ENCODE measurements around the gene RPL41.
"Not testable (repeated sequence)": the region's sequence is repeated elsewhere in the genome, so short reads cannot be mapped to it uniquely, and the experiment has no call there.

The RPL41 gene

DNA sequence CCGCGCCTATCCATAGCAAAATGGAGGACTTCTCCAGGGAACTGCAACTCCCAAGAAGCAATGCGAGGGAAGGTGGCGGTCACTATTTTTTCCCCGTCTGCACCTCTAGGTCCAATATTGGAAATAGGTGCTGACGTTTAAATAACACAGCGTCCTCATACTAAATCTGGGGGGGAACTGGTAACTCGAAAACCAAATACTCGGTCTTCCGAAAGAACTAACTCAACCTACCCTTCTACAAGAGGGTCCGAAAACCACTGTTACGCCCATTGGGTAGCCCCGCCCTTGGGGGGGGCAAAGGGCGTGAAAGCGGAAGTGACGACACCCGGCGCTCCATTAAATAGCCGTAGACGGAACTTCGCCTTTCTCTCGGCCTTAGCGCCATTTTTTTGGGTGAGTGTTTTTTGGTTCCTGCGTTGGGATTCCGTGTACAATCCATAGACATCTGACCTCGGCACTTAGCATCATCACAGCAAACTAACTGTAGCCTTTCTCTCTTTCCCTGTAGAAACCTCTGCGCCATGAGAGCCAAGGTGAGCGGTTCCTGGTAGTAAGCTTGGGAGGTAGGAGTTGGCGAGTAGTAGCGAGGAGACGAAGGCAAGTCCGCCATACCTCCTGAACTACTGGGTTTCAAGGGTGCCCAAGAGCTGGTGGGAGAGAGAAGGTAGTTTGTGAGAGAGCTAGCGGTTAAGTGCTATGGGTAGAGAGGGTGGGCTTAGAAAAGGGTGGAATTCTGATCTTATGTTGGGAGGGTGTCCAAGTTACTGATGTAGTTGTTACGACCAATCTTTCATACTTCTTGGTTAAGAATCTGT, at the start of gene RPL41:
Gene RPL41 (plus strand): TSS at position 367 of the 815 bp plus-strand sequence.
- DNase-seq = peak; percentile 73

DNA sequence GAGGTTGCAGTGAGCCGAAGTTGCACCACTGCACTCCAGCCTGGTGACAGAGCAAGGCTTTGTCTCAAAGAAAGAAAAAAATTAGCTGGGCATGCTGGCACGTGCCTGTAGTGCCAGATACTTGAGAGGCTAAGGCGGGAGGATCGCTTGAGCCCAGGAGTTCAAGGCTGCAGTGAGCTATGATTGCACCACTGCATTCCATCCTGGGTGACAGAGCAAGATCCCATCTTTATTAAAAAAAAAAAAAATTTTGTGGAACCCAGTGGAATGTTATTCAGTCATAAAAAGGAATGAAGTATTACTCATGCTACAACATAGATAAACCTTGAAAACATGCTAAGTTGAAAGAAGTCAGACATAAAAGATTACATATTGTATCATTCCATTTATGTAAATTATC, 44.8 kb upstream of the RPL41 start:
- no peak for DNase-seq

DNA sequence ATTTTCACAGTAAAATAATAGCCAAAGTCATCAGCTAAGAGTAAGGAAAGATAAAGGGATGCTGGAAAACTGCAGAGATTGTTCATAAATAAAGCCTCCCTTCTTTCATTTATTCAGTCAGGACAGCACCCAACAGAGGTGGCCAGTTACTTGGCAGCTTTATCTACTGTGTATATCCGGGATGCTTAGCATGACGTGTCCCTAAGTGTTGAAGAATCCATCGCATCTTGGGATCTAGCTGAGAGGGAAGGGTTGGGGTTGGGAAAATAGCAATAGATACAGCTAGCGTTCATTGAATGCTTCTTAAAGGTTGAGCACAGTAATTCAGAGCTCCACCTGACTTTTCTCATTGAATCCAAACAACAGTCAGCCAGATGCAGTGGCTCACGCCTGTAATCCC, 42.0 kb upstream of the RPL41 start:
- no peak for DNase-seq

DNA sequence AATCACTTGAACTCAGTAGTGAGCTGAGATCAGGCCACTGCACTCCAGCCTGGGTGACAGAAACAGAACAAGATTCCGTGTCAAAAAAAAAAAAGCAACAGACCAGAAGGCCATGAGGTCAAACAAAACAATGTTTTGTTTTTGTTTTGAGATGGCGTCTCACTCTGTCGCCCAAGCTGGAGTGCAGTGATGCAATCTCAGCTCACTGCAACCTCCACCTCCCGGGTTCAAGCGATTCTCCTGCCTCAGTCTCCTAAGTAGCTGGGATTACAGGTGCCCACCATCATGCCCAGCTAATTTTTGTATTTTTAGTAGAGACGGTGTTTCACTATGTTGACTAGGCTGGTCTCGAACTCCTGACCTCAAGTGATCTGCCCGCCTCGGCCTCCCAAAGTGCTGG, 38.5 kb upstream of the RPL41 start:
- DNase-seq = not testable (repeated sequence)

DNA sequence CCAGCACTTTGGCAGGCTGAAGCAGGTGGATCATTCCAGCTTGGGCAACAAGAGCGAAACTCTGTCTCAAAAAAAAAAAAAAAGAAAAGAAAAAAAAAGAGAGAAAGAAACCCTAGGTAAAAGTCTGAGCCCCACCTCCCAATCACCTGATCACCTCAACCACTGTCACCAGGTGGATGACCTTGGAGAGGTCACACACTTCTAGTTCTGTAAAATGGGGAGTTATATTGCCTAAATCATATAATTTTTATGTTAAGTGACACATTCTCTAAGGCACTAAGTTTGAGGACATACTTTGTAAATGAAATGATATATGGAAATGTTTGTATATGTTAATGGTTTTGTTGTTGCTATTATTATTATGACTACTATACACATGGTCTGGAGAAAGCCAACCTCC, 38.0 kb upstream of the RPL41 start:
- no peak for DNase-seq

DNA sequence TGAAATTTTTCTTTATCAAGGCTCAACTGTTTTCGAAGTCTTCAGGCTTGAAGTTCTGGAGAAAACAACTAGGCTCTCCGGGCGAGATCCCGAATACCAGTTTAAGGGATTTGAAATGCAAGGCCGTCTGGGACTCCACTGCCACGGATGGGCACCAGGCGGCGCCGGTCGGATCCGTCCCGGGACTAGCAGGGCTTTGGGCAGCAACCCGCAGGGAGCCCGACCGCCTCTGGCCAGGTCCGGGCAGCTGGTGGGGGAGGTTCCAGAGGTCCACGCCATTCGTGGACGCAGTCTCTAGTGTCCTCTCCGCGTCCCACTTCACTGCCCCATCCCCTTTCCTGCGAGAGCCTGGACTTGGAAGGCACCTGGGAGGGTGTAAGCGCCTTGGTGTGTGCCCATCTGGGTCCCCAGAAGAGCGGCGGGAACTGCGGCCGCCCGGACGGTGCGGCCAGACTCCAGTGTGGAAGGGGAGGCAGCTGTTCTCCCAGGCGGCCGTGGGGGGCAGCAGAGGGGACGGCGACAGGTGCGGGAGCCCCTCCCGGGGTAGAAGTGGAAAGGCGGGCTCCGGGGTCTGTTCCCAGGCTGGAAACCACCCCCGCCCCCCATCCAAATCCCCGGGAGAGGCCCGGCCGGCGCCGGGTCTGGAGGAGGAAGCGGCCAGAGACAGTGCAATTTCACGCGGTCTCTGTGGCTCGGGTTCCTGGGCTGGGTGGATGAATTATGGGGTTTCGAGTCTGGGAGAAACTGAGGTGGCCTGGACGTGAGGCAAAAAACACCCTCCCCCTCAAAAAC, 37.3 kb upstream of the RPL41 start:
- DNase-seq = no peak

DNA sequence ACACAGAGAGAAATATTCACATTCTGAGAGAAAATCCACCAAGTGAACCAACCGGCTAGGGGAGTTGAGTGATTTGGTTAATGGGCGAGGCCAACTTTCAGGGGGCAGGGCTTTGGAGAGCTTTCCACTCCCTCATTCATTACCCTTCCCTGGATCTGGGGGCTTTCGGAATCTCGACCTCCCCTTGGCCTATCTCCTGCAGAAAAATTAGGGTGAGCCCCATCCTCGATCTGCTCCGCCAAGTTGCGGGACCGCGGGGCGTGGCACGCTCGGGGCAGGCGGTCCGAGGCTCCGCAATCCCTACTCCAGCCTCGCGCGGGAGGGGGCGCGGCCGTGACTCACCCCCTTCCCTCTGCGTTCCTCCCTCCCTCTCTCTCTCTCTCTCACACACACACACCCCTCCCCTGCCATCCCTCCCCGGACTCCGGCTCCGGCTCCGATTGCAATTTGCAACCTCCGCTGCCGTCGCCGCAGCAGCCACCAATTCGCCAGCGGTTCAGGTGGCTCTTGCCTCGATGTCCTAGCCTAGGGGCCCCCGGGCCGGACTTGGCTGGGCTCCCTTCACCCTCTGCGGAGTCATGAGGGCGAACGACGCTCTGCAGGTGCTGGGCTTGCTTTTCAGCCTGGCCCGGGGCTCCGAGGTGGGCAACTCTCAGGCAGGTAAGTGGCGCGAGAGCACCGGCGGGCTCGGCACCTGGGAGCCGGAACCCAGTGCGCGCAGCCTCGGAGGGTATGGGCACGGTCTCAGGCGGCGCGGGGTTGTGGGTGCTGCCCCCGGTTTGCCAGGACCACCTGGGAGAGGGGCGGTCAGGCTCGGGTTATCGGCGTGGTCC, 36.5 kb upstream of the RPL41 start, which contains the start of gene ERBB3:
Gene ERBB3 (plus strand): TSS at position 443 of the 833 bp plus-strand sequence. CDS start 136 bp downstream, at position 579.
- no peak for DNase-seq

DNA sequence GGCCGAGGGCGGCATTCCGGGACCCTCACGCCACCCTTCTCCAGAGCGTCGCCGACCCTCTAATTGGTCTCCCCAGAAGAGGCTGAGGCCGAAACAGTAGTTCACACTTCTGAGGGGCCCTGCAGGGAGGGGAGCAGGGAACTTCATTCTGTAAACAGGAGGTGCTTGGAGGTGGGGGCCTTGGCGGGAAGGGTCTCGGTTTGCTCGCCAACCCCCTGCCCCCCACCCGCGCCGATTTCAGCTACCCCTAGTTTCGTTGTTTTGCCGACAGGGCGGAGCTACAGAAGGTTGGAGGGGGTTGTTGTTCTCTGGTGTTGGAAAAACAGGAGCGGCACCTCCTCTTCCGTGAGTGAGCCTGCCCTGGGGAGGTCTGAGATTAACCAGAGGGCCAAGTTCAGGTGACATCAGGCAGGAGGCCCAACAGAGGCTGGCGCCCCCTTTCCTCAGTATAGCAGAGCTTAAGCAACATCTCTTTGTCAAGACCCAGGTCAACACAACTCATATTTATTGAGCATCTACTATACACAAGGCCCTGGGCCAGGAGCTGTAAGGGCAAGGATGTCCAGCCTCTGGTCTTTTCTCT, 35.8 kb upstream of the RPL41 start:
- DNase-seq = no peak

DNA sequence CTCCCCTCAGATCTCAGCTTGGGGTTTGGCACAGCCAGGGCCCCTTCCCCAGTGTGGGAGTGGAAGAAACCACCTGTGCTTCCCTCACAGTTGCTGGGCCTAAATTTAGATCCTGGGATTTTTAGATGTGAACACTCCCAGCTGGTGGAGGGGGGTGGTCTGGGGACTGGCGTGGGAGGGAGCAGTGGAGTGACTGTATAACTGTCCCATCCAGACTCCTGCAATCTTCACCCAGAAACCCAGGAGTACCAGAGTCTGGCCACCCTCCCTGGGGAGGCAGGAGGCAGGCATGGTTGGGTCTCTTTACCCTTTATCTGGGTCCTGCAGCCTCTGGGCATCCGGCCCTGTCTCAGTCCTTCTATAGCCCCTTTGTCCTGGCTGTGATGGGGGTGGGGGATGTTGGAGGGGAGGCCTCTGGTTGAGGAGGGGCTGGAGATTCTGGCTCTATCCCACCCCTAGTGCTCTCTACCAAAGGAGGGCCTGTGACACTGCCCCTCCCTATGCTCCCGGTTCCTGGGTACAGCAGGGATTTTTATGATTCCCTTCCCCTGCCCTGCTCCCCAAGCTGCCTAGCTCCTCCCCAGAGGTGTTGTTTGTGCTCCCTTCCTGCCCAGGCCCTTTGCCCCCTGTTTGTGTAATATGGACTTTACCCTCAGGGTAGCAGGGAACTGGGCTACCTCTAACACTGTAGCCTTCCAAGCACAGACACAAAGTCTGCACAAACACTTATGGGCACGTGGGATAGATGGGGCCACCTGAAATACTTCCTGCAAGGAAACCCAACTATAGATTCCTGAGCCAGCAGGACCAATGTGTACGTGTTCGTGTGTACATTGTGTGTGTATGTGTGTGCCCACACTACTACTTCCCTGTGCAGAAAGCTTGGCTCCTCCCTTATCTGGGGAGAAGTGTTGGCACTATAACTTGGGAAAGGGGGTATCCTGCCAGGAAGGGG, 34.8 kb upstream of the RPL41 start:
- DNase-seq = no peak

DNA sequence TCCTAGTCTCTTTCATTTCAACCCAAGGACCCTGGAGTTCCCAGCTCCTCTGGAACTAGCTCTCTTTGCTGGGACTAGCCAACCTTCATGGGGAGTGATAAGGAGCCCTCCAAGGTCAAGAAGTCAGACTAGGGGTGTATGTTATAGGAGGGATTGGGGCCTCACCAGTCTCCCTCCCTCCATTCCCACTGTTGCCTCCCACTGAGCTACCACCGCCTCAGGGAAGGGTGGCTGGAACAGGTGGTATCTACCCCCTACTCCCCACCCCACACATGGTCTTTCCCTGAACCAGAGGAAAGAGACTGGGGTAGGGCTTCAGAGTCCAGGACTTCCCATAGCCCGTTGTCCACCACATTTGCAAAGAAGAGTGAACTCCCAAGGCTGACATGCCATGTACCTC, 34.1 kb upstream of the RPL41 start:
- DNase-seq = no peak

DNA sequence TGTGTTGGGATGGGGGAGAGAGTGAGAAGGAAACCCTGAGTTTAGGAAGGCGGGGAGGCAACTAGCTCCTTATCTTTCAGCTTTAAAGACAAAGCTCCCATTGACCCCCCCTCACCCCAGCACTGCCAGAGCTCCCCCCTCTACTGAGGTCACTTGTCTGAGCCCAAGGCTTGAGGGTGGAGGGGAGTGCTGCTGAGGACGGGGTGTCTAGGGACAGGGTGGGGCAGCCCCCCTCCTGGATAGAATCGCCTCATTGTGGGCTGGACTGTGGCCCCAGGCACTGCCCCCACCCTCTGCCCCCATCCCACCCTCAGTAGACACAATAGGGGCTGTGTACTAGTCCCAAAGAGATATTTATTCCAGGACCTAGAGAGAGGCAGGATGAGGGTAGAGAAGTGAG, 33.5 kb upstream of the RPL41 start:
- DNase-seq = no peak

DNA sequence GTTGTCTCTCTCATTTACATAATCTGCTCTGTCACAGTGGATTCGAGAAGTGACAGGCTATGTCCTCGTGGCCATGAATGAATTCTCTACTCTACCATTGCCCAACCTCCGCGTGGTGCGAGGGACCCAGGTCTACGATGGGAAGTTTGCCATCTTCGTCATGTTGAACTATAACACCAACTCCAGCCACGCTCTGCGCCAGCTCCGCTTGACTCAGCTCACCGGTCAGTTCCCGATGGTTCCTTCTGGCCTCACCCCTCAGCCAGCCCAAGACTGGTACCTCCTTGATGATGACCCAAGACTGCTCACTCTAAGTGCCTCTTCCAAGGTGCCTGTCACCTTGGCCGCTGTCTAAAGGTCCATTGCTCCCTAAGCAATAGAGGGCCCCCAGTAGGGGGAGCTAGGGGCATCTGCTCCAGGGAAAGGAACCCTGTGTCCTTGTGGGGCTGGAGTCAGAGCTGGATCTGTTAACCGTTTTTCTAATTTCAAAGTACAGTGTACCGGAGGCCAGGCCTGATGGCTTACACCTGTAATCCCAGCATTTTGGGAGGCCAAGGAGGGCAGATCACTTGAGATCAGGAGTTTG, 31.4 kb upstream of the RPL41 start:
- peak; percentile 4 for DNase-seq

DNA sequence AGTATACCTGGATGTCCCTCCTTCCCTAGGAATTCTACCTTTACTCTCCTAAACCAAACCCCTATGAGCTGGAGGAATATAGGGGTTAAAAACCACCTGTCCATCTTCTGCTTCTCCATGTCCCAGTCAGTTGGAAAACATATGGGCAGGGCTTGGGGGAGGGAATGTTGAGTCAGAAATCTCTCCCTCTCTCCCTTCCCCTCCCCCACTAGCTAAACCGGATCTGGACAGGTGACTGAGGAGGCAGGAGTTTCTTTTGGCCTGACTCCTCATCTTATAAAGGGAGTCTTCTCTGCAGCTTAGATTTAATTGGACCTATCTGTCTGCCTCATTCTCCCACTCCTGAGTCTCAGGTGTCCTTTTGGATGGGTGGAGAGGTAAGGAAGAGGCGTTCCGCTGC, 30.3 kb upstream of the RPL41 start:
- no peak for DNase-seq

DNA sequence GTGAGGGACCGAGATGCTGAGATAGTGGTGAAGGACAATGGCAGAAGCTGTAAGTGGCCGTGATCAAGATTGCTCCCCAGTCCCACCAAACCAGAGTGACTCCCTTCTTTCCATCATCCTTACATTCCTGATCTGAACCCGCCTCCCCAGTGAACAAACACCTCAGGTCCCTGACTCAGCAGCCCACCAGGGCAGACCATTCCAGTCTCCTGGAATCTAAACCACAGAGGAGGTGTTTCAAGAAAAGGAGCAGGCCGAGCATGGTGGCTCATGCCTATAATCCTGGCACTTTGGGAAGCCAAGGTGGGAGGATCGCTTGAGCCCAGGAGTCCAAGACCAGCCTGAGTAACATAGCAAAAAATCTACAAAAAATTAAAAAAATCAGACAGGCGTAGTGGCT, 29.8 kb upstream of the RPL41 start:
- no peak for DNase-seq

DNA sequence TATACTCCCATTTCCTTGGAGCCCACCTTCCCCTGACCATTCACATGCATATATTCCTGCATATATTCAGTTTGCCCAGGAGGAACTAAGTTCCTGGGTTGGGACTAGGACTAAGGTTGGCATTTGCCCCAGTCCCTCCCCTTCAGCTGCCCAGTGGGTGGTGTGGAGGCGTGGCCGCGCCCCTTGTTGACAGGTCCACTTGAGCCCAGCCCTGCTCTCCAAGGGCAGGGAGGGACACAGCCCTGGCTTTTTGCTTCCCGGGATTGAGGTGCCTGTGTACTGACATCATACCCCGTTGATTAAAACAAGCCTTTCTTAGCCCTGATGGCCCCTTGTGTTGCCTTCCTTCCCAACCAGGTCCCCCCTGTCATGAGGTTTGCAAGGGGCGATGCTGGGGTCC, 29.2 kb upstream of the RPL41 start:
- DNase-seq = no peak

DNA sequence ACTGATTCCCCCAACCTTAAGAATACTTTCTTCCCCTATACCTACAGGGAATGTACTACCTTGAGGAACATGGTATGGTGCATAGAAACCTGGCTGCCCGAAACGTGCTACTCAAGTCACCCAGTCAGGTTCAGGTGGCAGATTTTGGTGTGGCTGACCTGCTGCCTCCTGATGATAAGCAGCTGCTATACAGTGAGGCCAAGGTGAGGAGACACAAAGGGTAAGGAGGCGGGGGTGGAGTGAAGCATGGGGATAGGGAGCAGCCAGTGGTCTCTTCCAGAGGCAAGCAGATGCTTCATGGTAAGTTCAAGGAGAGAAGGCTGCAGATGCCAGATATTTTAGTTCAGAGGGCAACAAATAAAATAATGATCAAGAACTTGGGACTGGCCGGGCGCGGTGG, 18.7 kb upstream of the RPL41 start:
- DNase-seq = no peak

DNA sequence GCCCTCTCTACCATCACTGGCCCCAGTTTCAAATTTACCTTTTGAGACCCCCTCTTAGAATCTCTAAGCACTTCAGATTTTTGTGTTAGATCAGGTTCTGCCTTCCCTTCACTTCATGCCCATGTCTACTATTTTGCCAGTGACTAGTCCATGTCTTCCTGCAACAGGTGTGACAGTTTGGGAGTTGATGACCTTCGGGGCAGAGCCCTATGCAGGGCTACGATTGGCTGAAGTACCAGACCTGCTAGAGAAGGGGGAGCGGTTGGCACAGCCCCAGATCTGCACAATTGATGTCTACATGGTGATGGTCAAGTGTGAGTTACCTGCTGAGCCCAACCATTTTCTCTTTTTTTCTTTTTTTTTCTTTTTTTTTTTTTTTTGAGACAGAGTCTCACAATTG, 17.8 kb upstream of the RPL41 start:
- DNase-seq = no peak

DNA sequence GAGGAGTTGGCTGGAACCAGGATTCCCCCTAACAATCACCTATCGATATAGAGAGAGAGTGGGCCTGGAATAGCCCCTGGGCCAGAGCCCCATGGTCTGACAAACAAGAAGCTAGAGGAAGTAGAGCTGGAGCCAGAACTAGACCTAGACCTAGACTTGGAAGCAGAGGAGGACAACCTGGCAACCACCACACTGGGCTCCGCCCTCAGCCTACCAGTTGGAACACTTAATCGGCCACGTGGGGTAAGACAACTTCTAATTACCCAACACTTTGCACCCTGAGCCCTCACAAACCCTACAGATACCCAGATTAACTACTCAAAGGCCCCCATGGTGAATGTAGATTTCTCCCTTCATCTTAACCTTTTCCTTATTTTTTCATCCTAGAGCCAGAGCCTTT, 16.6 kb upstream of the RPL41 start:
- no peak for DNase-seq

DNA sequence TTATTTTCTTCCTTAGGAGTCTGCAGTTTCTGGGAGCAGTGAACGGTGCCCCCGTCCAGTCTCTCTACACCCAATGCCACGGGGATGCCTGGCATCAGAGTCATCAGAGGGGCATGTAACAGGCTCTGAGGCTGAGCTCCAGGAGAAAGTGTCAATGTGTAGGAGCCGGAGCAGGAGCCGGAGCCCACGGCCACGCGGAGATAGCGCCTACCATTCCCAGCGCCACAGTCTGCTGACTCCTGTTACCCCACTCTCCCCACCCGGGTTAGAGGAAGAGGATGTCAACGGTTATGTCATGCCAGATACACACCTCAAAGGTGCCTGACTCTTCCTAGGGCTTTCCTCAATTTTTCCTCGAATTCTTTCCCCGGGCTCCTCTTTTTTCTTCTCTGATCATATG, 15.4 kb upstream of the RPL41 start:
- DNase-seq = no peak

DNA sequence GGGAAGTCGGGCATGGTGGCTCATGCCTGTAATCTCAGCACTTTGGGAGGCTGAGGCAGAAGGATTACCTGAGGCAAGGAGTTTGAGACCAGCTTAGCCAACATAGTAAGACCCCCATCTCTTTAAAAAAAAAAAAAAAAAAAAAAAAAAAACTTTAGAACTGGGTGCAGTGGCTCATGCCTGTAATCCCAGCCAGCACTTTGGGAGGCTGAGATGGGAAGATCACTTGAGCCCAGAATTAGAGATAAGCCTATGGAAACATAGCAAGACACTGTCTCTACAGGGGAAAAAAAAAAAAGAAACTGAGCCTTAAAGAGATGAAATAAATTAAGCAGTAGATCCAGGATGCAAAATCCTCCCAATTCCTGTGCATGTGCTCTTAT, 13.8 kb upstream of the RPL41 start:
- no peak for DNase-seq

DNA sequence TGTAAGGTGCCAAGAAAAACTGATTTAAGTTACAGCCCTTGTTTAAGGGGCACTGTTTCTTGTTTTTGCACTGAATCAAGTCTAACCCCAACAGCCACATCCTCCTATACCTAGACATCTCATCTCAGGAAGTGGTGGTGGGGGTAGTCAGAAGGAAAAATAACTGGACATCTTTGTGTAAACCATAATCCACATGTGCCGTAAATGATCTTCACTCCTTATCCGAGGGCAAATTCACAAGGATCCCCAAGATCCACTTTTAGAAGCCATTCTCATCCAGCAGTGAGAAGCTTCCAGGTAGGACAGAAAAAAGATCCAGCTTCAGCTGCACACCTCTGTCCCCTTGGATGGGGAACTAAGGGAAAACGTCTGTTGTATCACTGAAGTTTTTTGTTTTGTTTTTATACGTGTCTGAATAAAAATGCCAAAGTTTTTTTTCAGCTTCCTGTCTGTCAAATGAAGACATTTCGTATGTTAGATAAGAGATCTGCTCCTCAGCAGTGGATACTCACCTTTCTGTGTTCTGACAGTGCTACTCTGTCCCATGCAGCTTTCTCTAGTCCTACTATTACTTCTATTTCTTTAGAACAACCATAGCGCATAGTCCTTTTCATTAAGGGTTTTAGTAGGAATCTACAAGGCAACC, 13.2 kb upstream of the RPL41 start:
- DNase-seq = no peak

Measured in GF-D8 (cell line).